ENCODE measurements around the gene DNAAF9.

GRCh38 chr20:3430376-3431069, 23.1 kb upstream of the DNAAF9 start:
- TF ChIP-seq, protein P1, sequence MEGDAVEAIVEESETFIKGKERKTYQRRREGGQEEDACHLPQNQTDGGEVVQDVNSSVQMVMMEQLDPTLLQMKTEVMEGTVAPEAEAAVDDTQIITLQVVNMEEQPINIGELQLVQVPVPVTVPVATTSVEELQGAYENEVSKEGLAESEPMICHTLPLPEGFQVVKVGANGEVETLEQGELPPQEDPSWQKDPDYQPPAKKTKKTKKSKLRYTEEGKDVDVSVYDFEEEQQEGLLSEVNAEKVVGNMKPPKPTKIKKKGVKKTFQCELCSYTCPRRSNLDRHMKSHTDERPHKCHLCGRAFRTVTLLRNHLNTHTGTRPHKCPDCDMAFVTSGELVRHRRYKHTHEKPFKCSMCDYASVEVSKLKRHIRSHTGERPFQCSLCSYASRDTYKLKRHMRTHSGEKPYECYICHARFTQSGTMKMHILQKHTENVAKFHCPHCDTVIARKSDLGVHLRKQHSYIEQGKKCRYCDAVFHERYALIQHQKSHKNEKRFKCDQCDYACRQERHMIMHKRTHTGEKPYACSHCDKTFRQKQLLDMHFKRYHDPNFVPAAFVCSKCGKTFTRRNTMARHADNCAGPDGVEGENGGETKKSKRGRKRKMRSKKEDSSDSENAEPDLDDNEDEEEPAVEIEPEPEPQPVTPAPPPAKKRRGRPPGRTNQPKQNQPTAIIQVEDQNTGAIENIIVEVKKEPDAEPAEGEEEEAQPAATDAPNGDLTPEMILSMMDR (IDR thresholded peaks at IDR 0.05) = no peak
- TF ChIP-seq POLR2AphosphoS5 (IDR thresholded peaks at IDR 0.05) (no peak), POLR2A (IDR thresholded peaks at IDR 0.05) (no peak)
